ENCODE measurements around the gene SORCS2.

SORCS2 gene

DNA sequence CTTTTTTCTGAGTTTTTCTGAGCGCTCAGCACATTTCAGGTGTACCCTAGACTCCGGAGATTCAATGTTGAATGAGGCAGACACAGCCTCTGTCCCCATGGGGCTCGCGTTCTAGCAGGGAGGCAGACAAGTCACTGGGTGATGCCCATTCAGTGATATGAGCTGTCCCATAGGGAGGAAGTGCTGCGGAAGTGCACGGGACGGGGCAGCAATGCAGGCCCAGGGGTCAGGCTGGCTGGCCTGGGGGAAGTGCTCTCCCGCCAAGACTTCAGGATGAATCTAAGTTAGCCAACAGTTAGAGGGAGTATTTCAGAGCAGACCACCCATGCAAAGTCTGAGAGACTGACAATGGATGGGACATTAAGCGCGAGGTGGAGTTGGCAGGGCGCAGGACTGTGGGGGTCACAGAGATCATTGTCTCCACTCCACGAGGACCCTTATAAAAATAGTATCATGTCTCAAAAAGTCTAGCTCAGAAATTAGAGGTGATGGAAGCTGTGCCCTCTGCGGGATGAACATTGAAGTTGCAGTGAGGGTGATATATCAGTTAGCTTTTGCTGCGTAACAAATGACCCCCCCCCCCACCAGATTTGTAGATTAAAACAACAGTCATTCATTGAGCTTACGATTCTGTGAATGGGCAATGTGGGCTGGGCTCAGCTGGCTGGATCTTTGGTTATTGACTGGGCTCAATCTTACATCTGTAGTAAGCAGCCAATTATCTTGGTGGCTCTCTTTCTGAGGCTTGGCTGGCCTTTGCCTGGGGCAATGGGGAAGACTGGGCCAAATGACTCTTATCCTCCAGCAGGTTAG lies 226.0 kb downstream of the SORCS2 start:
- H3K9me3 ChIP-seq (ENCODE audit: control insufficient read depth, insufficient read depth, low read length): no peaks in the 10 kb centered on the region
- H3K27me3 ChIP-seq (ENCODE audit: control insufficient read depth, insufficient read depth, low read length): peaks cover 24% of the 10 kb centered on the region
- H3K9ac ChIP-seq (ENCODE audit: low read depth, low read length): no peak overlapping the region
- H3K4me1 ChIP-seq (ENCODE audit: control insufficient read depth, insufficient read depth, low read length): peaks cover 14% of the 10 kb centered on the region
- no peak overlapping the region for H3K4me3 ChIP-seq (ENCODE audit: low read depth, low read length)
- H3K36me3 ChIP-seq (ENCODE audit: control insufficient read depth, insufficient read depth, low read length): no peaks in the 10 kb centered on the region

DNA sequence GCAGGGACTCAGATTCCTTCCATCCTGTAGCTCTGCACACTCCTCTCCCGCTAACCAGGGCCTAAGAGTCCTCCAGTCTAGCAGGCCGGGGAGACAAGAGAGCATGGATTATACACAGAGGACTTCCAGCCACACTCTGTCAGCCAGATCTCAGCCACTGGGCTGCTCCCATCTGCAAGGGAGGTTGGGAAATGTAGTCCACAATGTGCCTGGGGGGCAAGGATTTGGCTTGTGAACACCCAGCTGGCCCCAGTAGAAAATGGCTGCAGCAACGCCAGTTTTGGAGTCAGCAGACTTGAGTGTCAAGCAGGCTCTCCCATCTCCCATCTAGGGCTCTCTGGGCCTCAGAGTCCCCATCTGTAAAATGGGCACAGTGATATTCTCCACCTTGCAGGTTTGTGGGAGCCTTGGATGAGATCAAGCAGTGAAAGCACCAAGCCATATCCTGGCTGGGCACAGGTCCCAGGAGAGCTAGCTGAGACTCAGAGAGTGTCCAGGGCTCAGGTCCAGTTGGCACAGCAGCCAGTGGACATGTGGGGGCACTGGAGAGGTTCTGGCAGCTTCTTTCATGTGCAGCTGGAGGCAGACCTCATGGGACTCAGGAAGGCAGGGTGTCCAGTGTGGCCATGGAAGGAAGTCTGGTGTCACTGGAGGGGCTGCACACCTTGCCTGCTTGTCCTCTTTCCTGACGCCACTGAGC lies 227.8 kb downstream of the SORCS2 start:
- Histone ChIP-seq H3K4me3 (ENCODE audit: low read depth, low read length) (no peak overlapping the region), H3K4me1 (ENCODE audit: control insufficient read depth, insufficient read depth, low read length) (peaks cover 13% of the 10 kb centered on the region), H3K9me3 (ENCODE audit: control insufficient read depth, insufficient read depth, low read length) (no peaks in the 10 kb centered on the region), H3K36me3 (ENCODE audit: control insufficient read depth, insufficient read depth, low read length) (no peaks in the 10 kb centered on the region), H3K27me3 (ENCODE audit: control insufficient read depth, insufficient read depth, low read length) (peaks cover 14% of the 10 kb centered on the region), H3K9ac (ENCODE audit: low read depth, low read length) (no peak overlapping the region)

DNA sequence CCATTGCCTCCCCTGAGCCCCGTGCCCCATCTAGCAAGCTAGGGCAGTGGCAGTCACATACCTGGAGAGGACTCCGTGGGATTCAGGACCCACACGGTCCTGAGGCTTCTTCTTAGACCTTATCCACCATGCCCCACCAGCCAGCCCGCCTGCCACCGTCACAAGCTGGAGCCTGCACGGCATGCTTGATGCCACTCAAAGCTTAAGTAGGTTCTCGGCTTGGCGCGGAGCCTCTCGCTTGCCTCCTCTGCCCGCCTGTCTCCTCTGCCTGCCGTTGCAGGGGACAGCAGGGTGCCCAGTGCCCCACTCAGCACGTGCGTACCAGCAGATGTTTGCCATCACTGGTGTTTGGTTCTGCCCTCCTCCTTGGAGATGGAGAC lies 228.3 kb downstream of the SORCS2 start:
- H3K4me3 ChIP-seq (ENCODE audit: low read depth, low read length): no peak overlapping the region
- peaks cover 8% of the 10 kb centered on the region for H3K4me1 ChIP-seq (ENCODE audit: control insufficient read depth, insufficient read depth, low read length)
- H3K9me3 ChIP-seq (ENCODE audit: control insufficient read depth, insufficient read depth, low read length): no peaks in the 10 kb centered on the region
- H3K36me3 ChIP-seq (ENCODE audit: control insufficient read depth, insufficient read depth, low read length): no peaks in the 10 kb centered on the region
- peaks cover 10% of the 10 kb centered on the region for H3K27me3 ChIP-seq (ENCODE audit: control insufficient read depth, insufficient read depth, low read length)
- H3K9ac ChIP-seq (ENCODE audit: low read depth, low read length): no peak overlapping the region

DNA sequence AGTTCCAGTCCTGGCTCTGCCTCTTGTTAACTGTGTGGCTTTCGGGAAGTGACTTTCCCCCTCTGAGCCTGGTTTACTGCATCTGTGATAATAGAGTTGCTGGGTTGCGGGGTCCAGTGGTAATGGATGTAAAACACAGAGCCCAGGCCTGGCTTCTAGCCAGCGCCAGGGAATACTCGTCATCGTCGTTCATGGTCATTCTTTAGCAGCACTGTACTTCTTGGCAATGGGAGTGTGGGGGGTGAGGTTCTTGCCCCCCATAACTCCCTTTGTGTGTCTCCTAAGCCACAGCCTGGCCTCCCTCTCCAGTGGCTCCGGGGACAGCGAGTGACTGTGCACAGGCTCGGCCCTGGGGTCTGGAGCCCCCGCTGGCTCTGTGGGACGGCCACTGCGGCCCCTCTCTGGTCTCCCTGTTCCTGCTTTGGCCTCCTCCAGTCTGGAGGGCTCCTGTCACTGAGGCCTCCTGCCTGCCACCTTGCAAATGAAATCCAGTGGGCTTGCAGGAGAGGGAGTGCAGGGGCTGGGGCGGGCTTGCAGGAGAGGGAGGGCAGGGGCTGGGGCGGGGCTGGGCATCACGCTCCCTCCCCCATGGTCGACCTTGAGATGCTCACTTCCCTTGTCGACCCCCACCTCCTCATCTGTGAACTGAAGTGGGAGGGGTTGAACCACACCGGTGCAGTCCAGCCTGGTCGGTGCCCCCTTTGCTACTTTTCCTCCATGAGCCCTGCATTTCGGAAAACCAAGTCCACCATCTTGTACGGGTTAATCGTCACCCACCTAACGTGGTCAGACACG lies 229.2 kb downstream of the SORCS2 start:
- no peak overlapping the region for H3K4me3 ChIP-seq (ENCODE audit: low read depth, low read length)
- H3K9me3 ChIP-seq (ENCODE audit: control insufficient read depth, insufficient read depth, low read length): no peaks in the 10 kb centered on the region
- H3K4me1 ChIP-seq (ENCODE audit: control insufficient read depth, insufficient read depth, low read length): no peaks in the 10 kb centered on the region
- no peaks in the 10 kb centered on the region for H3K36me3 ChIP-seq (ENCODE audit: control insufficient read depth, insufficient read depth, low read length)
- no peak overlapping the region for H3K9ac ChIP-seq (ENCODE audit: low read depth, low read length)
- H3K27me3 ChIP-seq (ENCODE audit: control insufficient read depth, insufficient read depth, low read length): peaks cover under 1% of the 10 kb centered on the region

DNA sequence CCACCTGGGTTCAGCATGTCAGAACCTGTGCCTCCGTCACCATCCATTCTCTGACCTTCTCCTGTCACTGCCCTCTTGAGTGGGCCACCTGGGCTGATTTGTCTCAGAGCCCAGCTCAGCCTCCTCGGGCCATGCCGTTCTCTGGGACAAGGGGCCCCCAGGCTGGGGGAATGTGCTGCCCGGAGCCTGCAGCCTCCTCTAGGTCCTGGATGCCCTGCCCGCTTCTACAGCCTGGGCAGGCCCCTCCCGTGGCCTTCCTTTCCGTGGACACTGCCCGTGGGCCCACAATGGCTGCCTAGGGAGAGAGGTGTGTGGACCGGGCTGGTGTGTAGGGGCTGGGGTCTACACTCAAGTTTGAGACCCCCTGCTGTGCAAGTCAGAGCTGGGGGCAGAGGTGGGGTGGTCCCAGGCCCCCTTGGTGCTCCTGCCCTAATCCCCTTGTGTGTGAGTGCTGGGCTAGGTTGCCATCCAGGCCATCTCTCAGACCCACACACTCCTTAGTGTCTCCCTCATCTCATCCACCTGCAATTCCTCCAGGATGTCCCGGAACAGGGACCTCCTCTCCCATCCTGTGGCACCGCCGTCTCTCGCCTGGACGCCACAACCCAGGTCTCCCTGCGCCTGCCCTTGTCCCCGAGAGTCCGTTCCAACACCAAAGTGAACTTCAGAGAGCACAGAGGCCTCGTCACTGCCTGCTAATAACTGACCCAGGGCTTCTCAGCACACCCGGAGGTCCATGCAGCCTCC lies 230.0 kb downstream of the SORCS2 start:
- no peaks in the 10 kb centered on the region for H3K4me1 ChIP-seq (ENCODE audit: control insufficient read depth, insufficient read depth, low read length)
- H3K36me3 ChIP-seq (ENCODE audit: control insufficient read depth, insufficient read depth, low read length): no peaks in the 10 kb centered on the region
- H3K4me3 ChIP-seq (ENCODE audit: low read depth, low read length): no peak overlapping the region
- no peak overlapping the region for H3K9ac ChIP-seq (ENCODE audit: low read depth, low read length)
- no peaks in the 10 kb centered on the region for H3K9me3 ChIP-seq (ENCODE audit: control insufficient read depth, insufficient read depth, low read length)
- H3K27me3 ChIP-seq (ENCODE audit: control insufficient read depth, insufficient read depth, low read length): no peaks in the 10 kb centered on the region

DNA sequence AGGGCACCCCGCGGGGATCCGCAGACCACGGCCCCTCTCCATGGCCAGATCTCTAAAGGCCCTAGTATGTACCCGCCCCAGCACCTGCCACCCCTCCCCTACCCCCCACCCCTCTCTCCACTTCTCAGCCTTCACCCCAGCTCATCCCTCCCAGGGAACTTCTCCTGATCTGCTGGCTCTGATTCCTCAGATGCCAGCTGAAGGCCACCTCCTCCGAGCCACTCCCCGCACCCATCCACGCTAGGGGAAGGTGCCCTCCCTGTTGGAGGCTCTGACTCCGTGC lies 230.5 kb downstream of the SORCS2 start:
- no peaks in the 10 kb centered on the region for H3K4me1 ChIP-seq (ENCODE audit: control insufficient read depth, insufficient read depth, low read length)
- H3K27me3 ChIP-seq (ENCODE audit: control insufficient read depth, insufficient read depth, low read length): no peaks in the 10 kb centered on the region
- H3K36me3 ChIP-seq (ENCODE audit: control insufficient read depth, insufficient read depth, low read length): no peaks in the 10 kb centered on the region
- H3K4me3 ChIP-seq (ENCODE audit: low read depth, low read length): no peak overlapping the region
- no peaks in the 10 kb centered on the region for H3K9me3 ChIP-seq (ENCODE audit: control insufficient read depth, insufficient read depth, low read length)
- no peak overlapping the region for H3K9ac ChIP-seq (ENCODE audit: low read depth, low read length)

DNA sequence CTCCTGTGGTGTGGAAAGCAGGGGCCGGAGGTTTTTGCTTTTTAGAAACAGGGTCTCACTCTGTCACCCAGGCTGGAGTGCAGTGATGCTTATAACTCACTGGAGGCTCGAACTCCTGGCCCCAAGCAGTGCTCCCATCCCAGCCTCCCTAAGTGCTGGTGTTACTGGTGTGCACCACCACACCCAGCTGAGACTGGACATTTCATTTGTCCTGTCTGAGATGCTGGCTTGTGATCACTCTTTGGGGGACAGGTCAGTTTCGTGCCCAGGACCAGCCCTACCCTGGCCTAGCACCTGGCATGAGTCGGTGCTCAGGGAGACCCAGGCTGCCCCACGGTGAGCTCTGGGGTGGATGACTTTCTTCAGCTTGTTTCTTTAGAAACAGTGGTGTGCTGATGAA lies 231.1 kb downstream of the SORCS2 start:
- H3K27me3 ChIP-seq (ENCODE audit: control insufficient read depth, insufficient read depth, low read length): no peaks in the 10 kb centered on the region
- no peaks in the 10 kb centered on the region for H3K4me1 ChIP-seq (ENCODE audit: control insufficient read depth, insufficient read depth, low read length)
- no peak overlapping the region for H3K4me3 ChIP-seq (ENCODE audit: low read depth, low read length)
- H3K9me3 ChIP-seq (ENCODE audit: control insufficient read depth, insufficient read depth, low read length): no peaks in the 10 kb centered on the region
- H3K36me3 ChIP-seq (ENCODE audit: control insufficient read depth, insufficient read depth, low read length): no peaks in the 10 kb centered on the region
- no peak overlapping the region for H3K9ac ChIP-seq (ENCODE audit: low read depth, low read length)

DNA sequence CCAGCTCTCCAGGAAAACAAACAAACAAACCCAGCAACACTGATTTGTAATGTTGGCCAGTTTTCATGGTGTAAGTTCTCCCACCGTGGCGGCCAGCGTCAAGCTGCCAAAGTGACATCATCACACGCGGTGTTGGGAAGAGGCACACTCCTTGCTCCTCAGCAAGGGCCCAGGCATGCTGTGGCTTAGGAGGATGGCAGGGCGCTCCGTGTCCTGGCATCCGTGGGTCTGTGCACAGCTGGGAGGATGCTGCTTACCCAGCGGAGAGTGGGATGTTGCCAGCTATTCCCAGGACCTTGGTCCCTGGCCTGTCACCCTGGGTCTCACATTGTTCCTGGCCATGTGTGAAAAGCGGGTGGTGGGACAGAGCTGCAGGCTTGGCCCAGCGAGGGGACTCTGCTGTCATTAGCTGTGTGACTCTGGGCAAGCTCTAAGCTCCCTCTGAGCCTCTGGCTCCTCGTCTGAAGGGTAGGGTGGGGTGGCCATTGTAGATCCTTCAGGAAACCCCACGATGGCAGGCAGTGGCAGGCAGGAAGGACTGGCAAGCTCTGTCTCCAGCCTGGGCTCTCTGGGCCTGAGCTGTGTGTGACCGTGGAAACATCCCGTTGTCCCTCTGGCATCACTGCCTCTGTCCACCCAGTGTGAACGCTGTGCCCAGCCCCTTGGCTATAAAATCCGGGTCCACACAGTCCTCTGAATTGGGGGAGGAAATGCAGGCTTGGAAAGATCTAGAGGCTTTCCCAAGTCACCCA lies 231.6 kb downstream of the SORCS2 start:
- H3K9ac ChIP-seq (ENCODE audit: low read depth, low read length): no peak overlapping the region
- no peaks in the 10 kb centered on the region for H3K27me3 ChIP-seq (ENCODE audit: control insufficient read depth, insufficient read depth, low read length)
- no peak overlapping the region for H3K4me3 ChIP-seq (ENCODE audit: low read depth, low read length)
- H3K9me3 ChIP-seq (ENCODE audit: control insufficient read depth, insufficient read depth, low read length): no peaks in the 10 kb centered on the region
- no peaks in the 10 kb centered on the region for H3K4me1 ChIP-seq (ENCODE audit: control insufficient read depth, insufficient read depth, low read length)
- no peaks in the 10 kb centered on the region for H3K36me3 ChIP-seq (ENCODE audit: control insufficient read depth, insufficient read depth, low read length)

DNA sequence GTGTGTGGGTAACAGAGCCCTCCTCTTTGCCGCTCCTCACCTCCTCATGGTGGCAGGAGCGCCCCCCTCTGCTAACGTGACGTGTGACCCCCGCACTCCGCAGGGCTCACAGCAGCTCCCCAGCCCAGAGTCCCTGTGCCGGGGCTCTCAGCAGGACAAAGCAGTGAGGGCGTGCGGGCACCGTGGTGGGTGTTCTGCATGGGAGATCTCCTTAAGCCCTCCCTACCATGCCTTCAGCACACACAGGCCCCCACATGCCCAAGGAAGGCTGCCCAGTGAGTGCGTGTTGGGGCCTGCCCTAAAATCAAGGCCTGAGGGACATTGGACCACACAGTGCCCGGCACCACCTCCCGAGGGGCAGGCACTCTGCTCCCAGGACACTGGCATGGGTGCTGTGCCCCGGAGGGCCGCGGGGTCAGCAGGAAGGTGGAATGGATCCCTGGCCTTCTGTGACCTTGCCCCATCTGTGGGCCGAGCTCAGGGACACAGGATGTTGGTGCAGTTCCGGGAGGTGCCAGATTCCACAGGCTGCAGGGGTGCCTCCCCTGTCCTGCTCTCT lies 232.3 kb downstream of the SORCS2 start:
- Histone ChIP-seq H3K4me3 (ENCODE audit: low read depth, low read length) (no peak overlapping the region), H3K4me1 (ENCODE audit: control insufficient read depth, insufficient read depth, low read length) (no peaks in the 10 kb centered on the region), H3K36me3 (ENCODE audit: control insufficient read depth, insufficient read depth, low read length) (no peaks in the 10 kb centered on the region), H3K9me3 (ENCODE audit: control insufficient read depth, insufficient read depth, low read length) (no peaks in the 10 kb centered on the region), H3K9ac (ENCODE audit: low read depth, low read length) (no peak overlapping the region), H3K27me3 (ENCODE audit: control insufficient read depth, insufficient read depth, low read length) (no peaks in the 10 kb centered on the region)

DNA sequence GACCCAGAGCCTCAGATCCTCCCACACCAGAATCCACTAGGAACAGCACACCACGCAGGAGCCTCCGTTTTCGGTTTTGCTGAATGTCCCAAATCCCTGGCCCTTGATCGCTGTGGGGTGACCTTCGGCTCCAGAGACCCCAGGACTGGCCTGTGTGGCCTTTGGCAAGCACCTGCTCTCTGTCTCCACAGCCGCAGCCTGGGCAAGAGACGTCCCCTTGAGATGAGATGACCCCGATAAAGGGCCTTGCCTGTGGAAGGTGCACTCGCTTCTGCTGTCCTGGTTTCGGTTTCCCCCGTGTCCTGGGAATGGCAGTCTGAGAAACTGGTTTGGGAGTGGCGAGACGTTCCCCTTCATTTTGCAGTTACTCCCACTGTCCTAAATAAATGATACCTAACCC lies 232.8 kb downstream of the SORCS2 start:
- Histone ChIP-seq H3K27me3 (ENCODE audit: control insufficient read depth, insufficient read depth, low read length) (no peaks in the 10 kb centered on the region), H3K4me3 (ENCODE audit: low read depth, low read length) (no peak overlapping the region), H3K9ac (ENCODE audit: low read depth, low read length) (no peak overlapping the region), H3K4me1 (ENCODE audit: control insufficient read depth, insufficient read depth, low read length) (no peaks in the 10 kb centered on the region), H3K36me3 (ENCODE audit: control insufficient read depth, insufficient read depth, low read length) (no peaks in the 10 kb centered on the region), H3K9me3 (ENCODE audit: control insufficient read depth, insufficient read depth, low read length) (no peaks in the 10 kb centered on the region)

Measured in iPS-15b (cell line).